K562 (cell line): ENCODE data around the gene CTDSP1. TPM values are rescaled to one million over a fixed set of nuclear protein-coding genes. Genes with fewer than 3 reads are reported as not detected.
A peak's percentile ranks its signal among the peaks of the same experiment; 100 is the strongest.

Source experiments
- CBX5 ChIP-seq: IDR thresholded peaks from 2 replicates; pipeline ENCODE4 v1.6.1; 2014; ENCODE audit warnings: low read depth, borderline replicate concordance
- GTF2E2 ChIP-seq: fragments of 200-800 bp; sonication (Bioruptor generic); IDR thresholded peaks from 2 replicates; pipeline ENCODE4 v1.6.1; 2016; ENCODE audit warnings: missing genetic modification characterization, missing compliant biosample characterization
- GTF2F1 ChIP-seq: IDR thresholded peaks from 2 replicates; pipeline ENCODE4 v1.6.1; 2011; ENCODE audit warnings: low read depth, low read length, improper control_type of control experiment
- MTF1 ChIP-seq: fragments of 250-450 bp; sonication (Bioruptor Pico); IDR thresholded peaks from 2 replicates; pipeline ENCODE4 v1.9.0; 2021; ENCODE audit warnings: moderate library complexity, mild to moderate bottlenecking, inconsistent platforms, borderline replicate concordance
- NCOA1 ChIP-seq: fragments of 450-650 bp; IDR thresholded peaks from 2 replicates; pipeline ENCODE4 v1.6.1; 2016; ENCODE audit warnings: low read depth
- NCOR1 ChIP-seq: fragments of 450-650 bp; IDR thresholded peaks from 2 replicates; pipeline ENCODE4 v1.6.1; 2016; ENCODE audit warnings: mild to moderate bottlenecking, moderate library complexity
- NR2C1 ChIP-seq, 2 experiments: fragments of 450-650 bp; IDR thresholded peaks; 2 replicates each; pipeline ENCODE4 v1.6.1; 2017; ENCODE audit warnings: mild to moderate bottlenecking in 2 of 2, antibody characterized with exemption in 1 of 2, inconsistent platforms in 1 of 2, missing compliant biosample characterization in 1 of 2, missing genetic modification characterization in 1 of 2
- NR3C1 ChIP-seq: sonication (generic); formaldehyde crosslinking; IDR thresholded peaks from 2 replicates; pipeline ENCODE4 v1.8.1; 2022; ENCODE audit warnings: missing genetic modification reagents
- NR4A1 ChIP-seq, 2 experiments: fragments of 250-450 bp in 1 of 2; fragments of 450-650 bp in 1 of 2; sonication (Bioruptor Pico) in 1 of 2; IDR thresholded peaks; 2 replicates each; pipeline versions ENCODE4 v1.4.0 to v1.6.1; 2016 to 2020; ENCODE audit warnings: mild to moderate bottlenecking in 2 of 2, missing compliant biosample characterization in 1 of 2, missing genetic modification characterization in 1 of 2, moderate library complexity in 1 of 2
- PHF20 ChIP-seq: fragments of 450-650 bp; IDR thresholded peaks from 2 replicates; pipeline ENCODE4 v1.6.1; 2018; ENCODE audit not compliant: partially characterized antibody
- PTTG1 ChIP-seq: fragments of 450-650 bp; IDR thresholded peaks from 2 replicates; pipeline ENCODE4 v1.6.1; 2016; ENCODE audit warnings: low read depth, mild to moderate bottlenecking, missing genetic modification characterization, missing compliant biosample characterization
- SAP30 ChIP-seq: fragments of 200-600 bp; sonication (generic); IDR thresholded peaks from 2 replicates; pipeline ENCODE4 v1.6.1; 2012; ENCODE audit warnings: borderline replicate concordance, low read depth, mild to moderate bottlenecking, moderate library complexity, low read length, control low read depth, inconsistent platforms; ENCODE audit not compliant: insufficient read depth, poor library complexity, severe bottlenecking
- STAG1 ChIP-seq: sonication (generic); formaldehyde crosslinking; IDR thresholded peaks from 2 replicates; pipeline ENCODE4 v1.5.0; 2020; ENCODE audit warnings: missing genetic modification reagents, borderline replicate concordance
- TAF15 ChIP-seq: fragments of 200-400 bp; formaldehyde crosslinking; IDR thresholded peaks from 2 replicates; pipeline ENCODE4 v1.6.1; 2017; ENCODE audit warnings: mild to moderate bottlenecking, low read depth, low read length, moderate library complexity
- ZC3H8 ChIP-seq: fragments of 450-650 bp; IDR thresholded peaks from 2 replicates; pipeline ENCODE4 v1.6.1; 2017
- ZNF121 ChIP-seq: sonication (generic); formaldehyde crosslinking; conservative IDR thresholded peaks from 2 replicates; pipeline ENCODE4 v1.8.0; 2022; ENCODE audit warnings: missing genetic modification reagents
- ZNF699 ChIP-seq: fragments of 250-450 bp; sonication (Bioruptor Pico); IDR thresholded peaks from 2 replicates; pipeline ENCODE4 v1.8.0; 2021; ENCODE audit warnings: mild to moderate bottlenecking, moderate library complexity; ENCODE audit not compliant: insufficient replicate concordance
- ZNF79 ChIP-seq: fragments of 250-450 bp; sonication (Bioruptor Pico); IDR thresholded peaks from 2 replicates; pipeline ENCODE4 v1.4.0; 2020; ENCODE audit warnings: low read depth, mild to moderate bottlenecking, moderate library complexity
- polyA plus RNA-seq, 8 experiments: library from polyadenylated mRNA; depleted of rRNA in 4 of 8; stranded (reverse) in 5 of 8; unstranded in 3 of 8; fragments of >200 nt; fragmentation: Nextera tagmentation in 2 of 8; fragmentation: Illumina TruSeq in 1 of 8; extraction: Ambion mirVana in 2 of 8; extraction: Trizol in 1 of 8; gene quantifications; 2 replicates each; pipeline versions ENCODE4 v1.2.1 to v1.2.3, GENCODE V29; 2011 to 2014; ENCODE audit warnings: inconsistent platforms in 1 of 8, missing spikeins in 1 of 8
- total RNA-seq, 7 experiments: library from RNA; depleted of rRNA in 6 of 7; stranded (reverse); fragments of >200 nt in 6 of 7; fragmentation: Illumina TruSeq in 2 of 7; extraction: Trizol in 2 of 7; gene quantifications; 2 replicates each; pipeline versions ENCODE4 v1.2.1 to v1.2.3, GENCODE V29; 2011 to 2021; ENCODE audit warnings: low replicate concordance in 1 of 7
- TF ChIP-seq, protein P1 (sequence below): sonication (generic); formaldehyde crosslinking; IDR thresholded peaks from 2 replicates; pipeline ENCODE4 v1.8.0; 2022; ENCODE audit warnings: mild to moderate bottlenecking, low read depth, missing genetic modification reagents
- TF ChIP-seq, protein P2 (sequence below), 2 experiments: IDR thresholded peaks in 1 of 2; conservative IDR thresholded peaks in 1 of 2; 2 replicates each; pipeline ENCODE4 v1.6.1; 2016; ENCODE audit warnings: low read depth in 2 of 2, mild to moderate bottlenecking in 1 of 2, missing compliant biosample characterization in 1 of 2, missing genetic modification characterization in 1 of 2, moderate library complexity in 1 of 2
- TF ChIP-seq, protein P3 (sequence below): sonication (generic); formaldehyde crosslinking; IDR thresholded peaks from 2 replicates; pipeline ENCODE4 v1.8.1; 2022; ENCODE audit warnings: missing genetic modification reagents
- TF ChIP-seq, protein P4 (sequence below): fragments of 250-450 bp; sonication (Bioruptor Pico); IDR thresholded peaks from 2 replicates; pipeline ENCODE4 v1.5.0; 2021

The CTDSP1 gene
- total and polyA plus RNA-seq, 9 of the 15 experiments (the other 6 are each of a cell fraction or from before 2014, with no cell fraction given), result 2.4 to 74.8 (median 45.8) TPM

DNA sequence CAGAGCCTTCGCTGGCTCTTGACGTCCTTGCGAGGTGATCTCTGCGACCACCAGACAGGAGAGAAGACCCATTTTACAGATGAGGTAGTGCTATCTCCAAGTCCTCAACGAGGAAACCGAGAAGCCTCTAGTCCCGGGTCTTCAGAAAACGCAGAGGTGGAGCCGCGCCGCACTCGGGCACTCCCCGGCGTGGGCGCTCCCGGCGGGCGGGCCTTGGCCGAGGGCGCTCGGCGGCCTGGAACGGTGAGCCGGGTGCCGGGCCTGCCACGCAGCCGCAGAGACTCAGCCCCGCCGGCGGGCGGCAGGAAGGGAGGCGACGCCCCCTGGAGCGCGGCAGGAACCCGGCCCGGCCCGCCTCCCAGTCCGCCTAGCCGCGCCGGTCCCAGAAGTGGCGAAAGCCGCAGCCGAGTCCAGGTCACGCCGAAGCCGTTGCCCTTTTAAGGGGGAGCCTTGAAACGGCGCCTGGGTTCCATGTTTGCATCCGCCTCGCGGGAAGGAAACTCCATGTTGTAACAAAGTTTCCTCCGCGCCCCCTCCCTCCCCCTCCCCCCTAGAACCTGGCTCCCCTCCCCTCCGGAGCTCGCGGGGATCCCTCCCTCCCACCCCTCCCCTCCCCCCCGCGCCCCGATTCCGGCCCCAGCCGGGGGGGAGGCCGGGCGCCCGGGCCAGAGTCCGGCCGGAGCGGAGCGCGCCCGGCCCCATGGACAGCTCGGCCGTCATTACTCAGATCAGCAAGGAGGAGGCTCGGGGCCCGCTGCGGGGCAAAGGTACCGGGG lies at the start of gene CTDSP1 (continued):
- TF ChIP-seq PTTG1 (tag) (no peak), ZC3H8 (no peak), NR4A1 (CRISPR knock-in tag; IDR thresholded peaks at IDR 0.05) (no peak), NR4A1 (tag; IDR thresholded peaks at IDR 0.05) (no peak), NCOA1 (no peak), ZNF79 (CRISPR knock-in tag) (no peak), NCOR1 (peak; percentile 21; the same call in 1 of the 2 replicates), NR3C1 (CRISPR knock-in tag) (no peak), MTF1 (CRISPR knock-in tag) (no peak), STAG1 (CRISPR knock-in tag) (no peak), CBX5 (0 out of 2 replicates have a peak, but pooled peaks have one; percentile 17), SAP30 (no peak), PHF20 (no peak), ZNF699 (CRISPR knock-in tag) (no peak), ZNF121 (CRISPR knock-in tag) (no peak), NR2C1 (IDR thresholded peaks at IDR 0.05) (no peak), NR2C1 (tag; IDR thresholded peaks at IDR 0.05) (no peak), GTF2E2 (tag) (no peak; the same call in 1 of the 2 replicates), GTF2F1 (no peak), TAF15 (no peak)
- TF ChIP-seq, protein P1, sequence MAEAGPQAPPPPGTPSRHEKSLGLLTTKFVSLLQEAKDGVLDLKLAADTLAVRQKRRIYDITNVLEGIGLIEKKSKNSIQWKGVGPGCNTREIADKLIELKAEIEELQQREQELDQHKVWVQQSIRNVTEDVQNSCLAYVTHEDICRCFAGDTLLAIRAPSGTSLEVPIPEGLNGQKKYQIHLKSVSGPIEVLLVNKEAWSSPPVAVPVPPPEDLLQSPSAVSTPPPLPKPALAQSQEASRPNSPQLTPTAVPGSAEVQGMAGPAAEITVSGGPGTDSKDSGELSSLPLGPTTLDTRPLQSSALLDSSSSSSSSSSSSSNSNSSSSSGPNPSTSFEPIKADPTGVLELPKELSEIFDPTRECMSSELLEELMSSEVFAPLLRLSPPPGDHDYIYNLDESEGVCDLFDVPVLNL (CRISPR knock-in tag), result no peak
- TF ChIP-seq, protein P2, sequence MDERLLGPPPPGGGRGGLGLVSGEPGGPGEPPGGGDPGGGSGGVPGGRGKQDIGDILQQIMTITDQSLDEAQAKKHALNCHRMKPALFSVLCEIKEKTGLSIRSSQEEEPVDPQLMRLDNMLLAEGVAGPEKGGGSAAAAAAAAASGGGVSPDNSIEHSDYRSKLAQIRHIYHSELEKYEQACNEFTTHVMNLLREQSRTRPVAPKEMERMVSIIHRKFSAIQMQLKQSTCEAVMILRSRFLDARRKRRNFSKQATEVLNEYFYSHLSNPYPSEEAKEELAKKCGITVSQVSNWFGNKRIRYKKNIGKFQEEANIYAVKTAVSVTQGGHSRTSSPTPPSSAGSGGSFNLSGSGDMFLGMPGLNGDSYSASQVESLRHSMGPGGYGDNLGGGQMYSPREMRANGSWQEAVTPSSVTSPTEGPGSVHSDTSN (CRISPR knock-in tag; IDR thresholded peaks at IDR 0.05; ENCODE audit: low read depth), result no peak
- TF ChIP-seq, protein P2 (tag; conservative IDR thresholded peaks at IDR 0.05; ENCODE audit: low read depth), result no peak
- TF ChIP-seq, protein P3, sequence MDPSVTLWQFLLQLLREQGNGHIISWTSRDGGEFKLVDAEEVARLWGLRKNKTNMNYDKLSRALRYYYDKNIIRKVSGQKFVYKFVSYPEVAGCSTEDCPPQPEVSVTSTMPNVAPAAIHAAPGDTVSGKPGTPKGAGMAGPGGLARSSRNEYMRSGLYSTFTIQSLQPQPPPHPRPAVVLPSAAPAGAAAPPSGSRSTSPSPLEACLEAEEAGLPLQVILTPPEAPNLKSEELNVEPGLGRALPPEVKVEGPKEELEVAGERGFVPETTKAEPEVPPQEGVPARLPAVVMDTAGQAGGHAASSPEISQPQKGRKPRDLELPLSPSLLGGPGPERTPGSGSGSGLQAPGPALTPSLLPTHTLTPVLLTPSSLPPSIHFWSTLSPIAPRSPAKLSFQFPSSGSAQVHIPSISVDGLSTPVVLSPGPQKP (CRISPR knock-in tag), result no peak
- TF ChIP-seq, protein P4, sequence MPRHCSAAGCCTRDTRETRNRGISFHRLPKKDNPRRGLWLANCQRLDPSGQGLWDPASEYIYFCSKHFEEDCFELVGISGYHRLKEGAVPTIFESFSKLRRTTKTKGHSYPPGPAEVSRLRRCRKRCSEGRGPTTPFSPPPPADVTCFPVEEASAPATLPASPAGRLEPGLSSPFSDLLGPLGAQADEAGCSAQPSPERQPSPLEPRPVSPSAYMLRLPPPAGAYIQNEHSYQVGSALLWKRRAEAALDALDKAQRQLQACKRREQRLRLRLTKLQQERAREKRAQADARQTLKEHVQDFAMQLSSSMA, result no peak
